H1 (cell line): ENCODE measurements around the gene SLC4A9. TPM values are rescaled to one million over a fixed set of nuclear protein-coding genes. Genes with fewer than 3 reads are reported as not detected.

Source experiments
- CHD7 ChIP-seq: fragments of 300-600 bp; sonication (generic); IDR thresholded peaks from 2 replicates; pipeline ENCODE4 v1.7.1; 2012; ENCODE audit warnings: low read length, moderate library complexity, mild to moderate bottlenecking, inconsistent platforms; ENCODE audit not compliant: insufficient replicate concordance
- CREB1 ChIP-seq: IDR thresholded peaks from 2 replicates; pipeline ENCODE4 v1.6.1; 2012; ENCODE audit warnings: inconsistent platforms
- CTCF ChIP-seq, 3 experiments: IDR thresholded peaks; 1 replicate in 2 of 3; 2 replicates in 1 of 3; pipeline versions ENCODE4 v1.5.1 to v1.6.1; 2011; ENCODE audit warnings: low read length in 3 of 3, mild to moderate bottlenecking in 3 of 3, inconsistent platforms in 2 of 3, low read depth in 1 of 3, moderate library complexity in 1 of 3; ENCODE audit not compliant: insufficient read depth in 1 of 3; ENCODE audit errors: control extremely low read depth in 1 of 3
- PHF8 ChIP-seq: fragments of 200-600 bp; sonication (generic); conservative IDR thresholded peaks from 2 replicates; pipeline ENCODE4 v1.7.1; 2012; ENCODE audit warnings: low read depth, mild to moderate bottlenecking, inconsistent platforms, low read length, moderate library complexity
- POU5F1 ChIP-seq: IDR thresholded peaks from 2 replicates; pipeline ENCODE4 v1.6.1; 2011; ENCODE audit warnings: low read depth, mild to moderate bottlenecking, low read length, moderate library complexity
- RNF2 ChIP-seq: fragments of 200-900, 300-1000 bp; sonication (generic); IDR thresholded peaks from 2 replicates; pipeline ENCODE4 v1.7.1; 2016; ENCODE audit warnings: borderline replicate concordance, low read depth, mild to moderate bottlenecking, antibody characterized with exemption, low read length; ENCODE audit not compliant: poor library complexity, severe bottlenecking; ENCODE audit errors: missing control alignments
- RXRA ChIP-seq: IDR thresholded peaks from 2 replicates; pipeline ENCODE4 v1.6.1; 2011; ENCODE audit warnings: low read depth, mild to moderate bottlenecking, low read length, moderate library complexity; ENCODE audit not compliant: insufficient read depth
- TAF7 ChIP-seq: optimal IDR thresholded peaks from 2 replicates; pipeline ENCODE3; 2011; ENCODE audit warnings: low read depth, mild to moderate bottlenecking, inconsistent platforms, low read length, moderate library complexity, borderline replicate concordance
- TCF12 ChIP-seq: IDR thresholded peaks from 2 replicates; pipeline ENCODE4 v1.6.1; 2011; ENCODE audit warnings: low read depth, mild to moderate bottlenecking, low read length
- polyA plus RNA-seq, 7 experiments: library from polyadenylated mRNA; depleted of rRNA in 3 of 7; stranded (reverse) in 5 of 7; unstranded in 2 of 7; fragments of >200 nt in 5 of 7; fragments of 200-250 nt in 2 of 7; gene quantifications; 1 replicate in 5 of 7; 2 replicates in 1 of 7; 4 replicates in 1 of 7; pipeline versions ENCODE4 v1.2.1 to v1.2.3, GENCODE V29; 2011 to 2013; ENCODE audit warnings: missing spikeins in 2 of 7, mixed read lengths in 2 of 7
- total RNA-seq: library from RNA; stranded (reverse); fragmentation: NEBNext Ultra II Directional; extraction: Animal tissue kit (Norgen Biotek cat#: 25700); gene quantifications from 2 replicates; pipeline ENCODE4 v1.2.1, GENCODE V29; 2021

The SLC4A9 gene
- total and polyA plus RNA-seq, 2 of the 8 experiments (the other 6 are each of a cell fraction or from before 2014, with no cell fraction given), result 0.15 to 0.28 TPM

GRCh38 chr5:140318792-140319191, 41.2 kb upstream of the SLC4A9 start (continued):
- TF ChIP-seq CHD7, result no peak
- TF ChIP-seq POU5F1, result no peak
- no peak for TF ChIP-seq TAF7
- TF ChIP-seq RXRA, result no peak
- TF ChIP-seq RNF2, result no peak
- TF ChIP-seq CTCF (IDR thresholded peaks at IDR 0.05; ENCODE audit: control extremely low read depth in 1 of 3, insufficient read depth in 1 of 3, low read depth in 1 of 3, low read length in 3 of 3), result no peak
- TF ChIP-seq PHF8, result no peak
- no peak for TF ChIP-seq TCF12
- TF ChIP-seq CREB1, result no peak
